Ramos (cell line): ENCODE results near the gene HCCS.
"Not testable (repeated sequence)": the region's sequence is repeated elsewhere in the genome, so short reads cannot be mapped to it uniquely, and the experiment has no call there.

Source experiments
- in situ Hi-C: fragments of 300-500 bp; cut with MboI; formaldehyde crosslinking; loops from one replicate; pipeline ENCODE4 v1.14.3; 2022; ENCODE audit warnings: low sequenced_read_pairs; ENCODE audit not compliant: unreplicated experiment

The HCCS gene

DNA sequence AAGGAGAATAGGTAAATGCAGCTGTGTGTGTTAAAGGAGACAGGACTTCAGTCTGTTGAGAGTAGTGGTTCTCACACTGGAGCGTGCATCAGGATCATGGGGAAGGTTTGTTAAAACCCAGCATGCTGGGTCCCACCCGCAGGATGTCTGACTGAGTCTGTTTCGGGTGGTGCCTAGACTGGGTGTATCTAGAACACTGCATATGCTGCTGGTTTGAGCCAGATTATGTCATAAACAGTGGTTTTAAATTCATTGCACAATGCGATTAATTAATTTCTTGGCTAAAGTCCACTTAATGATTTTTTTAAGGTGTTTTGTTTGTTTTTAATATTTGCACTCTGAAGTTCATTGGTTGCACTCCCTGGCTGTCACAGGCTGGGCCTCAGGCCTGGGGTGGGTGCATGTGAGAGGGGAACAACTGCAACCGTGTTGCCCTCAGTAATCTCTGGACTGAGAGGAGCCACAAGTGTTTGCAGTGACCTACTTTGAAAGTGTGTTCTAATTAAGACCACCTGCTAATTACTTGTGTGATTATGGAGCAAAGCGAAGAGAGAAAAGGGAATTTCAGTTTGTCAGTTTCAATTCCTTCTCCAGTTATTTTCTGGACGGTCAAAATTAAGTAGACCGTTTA is 8.3 kb downstream of the HCCS start:
- in situ Hi-C loops: no loop called here

DNA sequence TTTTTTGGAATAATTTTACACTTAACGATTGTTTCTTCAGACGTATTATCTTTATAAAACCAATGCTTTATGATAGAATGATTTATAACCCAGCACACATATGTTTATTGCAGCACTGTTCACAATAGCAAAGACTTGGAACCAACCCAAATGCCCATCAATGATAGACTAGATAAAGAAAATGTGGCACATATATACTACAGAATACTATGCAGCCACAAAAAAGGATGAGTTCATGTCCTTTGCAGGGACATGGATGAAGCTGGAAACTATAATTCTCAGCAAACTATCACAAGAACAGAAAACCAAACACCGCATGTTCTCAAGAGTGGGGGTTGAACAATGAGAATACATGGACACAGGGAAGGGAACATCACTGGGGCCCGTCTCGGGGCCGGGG is 12.0 kb downstream of the HCCS start:
- in situ Hi-C loops: not testable (repeated sequence)

DNA sequence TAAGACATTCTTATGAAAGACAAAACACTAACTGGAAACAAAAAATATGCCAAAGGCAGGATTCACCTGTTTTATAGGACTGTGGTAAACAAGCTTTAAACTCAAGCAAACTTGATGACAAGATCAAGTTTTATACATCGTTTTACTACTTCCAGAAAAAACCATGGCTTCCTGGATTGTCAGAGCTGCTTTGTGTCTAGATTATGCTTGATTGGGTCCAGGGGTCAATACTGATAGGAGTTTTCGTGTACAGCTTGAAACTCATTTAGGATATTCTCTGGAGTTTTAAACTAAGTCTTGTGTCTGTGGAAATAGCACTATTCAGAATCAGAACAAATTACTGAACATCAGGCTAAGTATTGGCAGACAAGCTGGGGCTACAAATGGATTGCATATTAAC is 13.0 kb downstream of the HCCS start:
- in situ Hi-C loops: no loop called here

DNA sequence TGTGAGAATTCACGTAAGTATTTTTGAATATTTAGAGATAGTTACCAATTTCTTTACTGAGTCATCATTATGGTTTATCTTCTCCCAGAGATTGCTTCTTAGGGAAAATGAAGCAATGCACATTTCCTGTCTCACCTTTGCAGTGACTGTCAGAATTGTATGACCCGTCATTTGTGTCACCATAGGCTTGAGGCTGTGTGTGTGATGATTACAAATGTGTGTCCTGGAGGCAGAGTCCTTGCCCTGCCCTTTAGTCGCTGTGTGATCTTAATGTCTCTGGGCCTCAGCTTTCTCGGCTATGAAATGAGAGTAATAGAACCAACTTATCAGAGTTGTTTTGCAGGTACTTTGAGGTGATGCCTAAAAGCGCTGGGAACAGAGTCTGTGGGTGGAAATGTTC is 13.9 kb downstream of the HCCS start:
- in situ Hi-C loops: loop anchor here (25.0 kb wide), 3 partner anchors 412 to 1138 kb away; no protein-coding TSS in a partner anchor

DNA sequence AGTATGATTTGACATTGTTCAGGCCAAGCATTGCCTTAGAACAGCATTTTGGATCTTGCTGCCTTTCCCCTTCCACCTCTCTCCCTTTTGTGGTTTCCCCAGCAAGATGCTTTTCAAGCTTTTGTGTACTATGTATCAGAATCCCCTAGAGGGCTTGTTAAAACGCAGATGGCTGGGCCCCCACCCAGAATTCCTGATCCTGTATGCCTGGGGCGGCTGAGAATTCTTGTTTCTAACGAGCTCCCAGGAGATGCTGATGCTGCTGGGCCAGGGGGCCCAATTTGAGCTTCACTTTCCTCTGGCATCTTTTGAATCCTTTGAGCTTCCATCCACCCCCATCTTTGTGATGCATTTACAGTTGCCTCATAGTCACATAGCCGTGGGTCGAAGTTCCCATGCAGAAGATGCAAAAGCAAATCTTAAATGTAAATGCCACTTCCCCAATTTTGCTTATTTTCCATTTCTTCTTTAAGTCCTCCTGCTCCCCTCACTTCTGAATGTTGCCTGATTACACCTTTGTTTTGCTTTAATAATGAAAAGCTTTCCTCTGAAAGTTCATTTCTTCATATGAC is 18.5 kb downstream of the HCCS start:
- in situ Hi-C loops: loop anchor here (25.0 kb wide), 3 partner anchors 408 to 1142 kb away; no protein-coding TSS in a partner anchor

DNA sequence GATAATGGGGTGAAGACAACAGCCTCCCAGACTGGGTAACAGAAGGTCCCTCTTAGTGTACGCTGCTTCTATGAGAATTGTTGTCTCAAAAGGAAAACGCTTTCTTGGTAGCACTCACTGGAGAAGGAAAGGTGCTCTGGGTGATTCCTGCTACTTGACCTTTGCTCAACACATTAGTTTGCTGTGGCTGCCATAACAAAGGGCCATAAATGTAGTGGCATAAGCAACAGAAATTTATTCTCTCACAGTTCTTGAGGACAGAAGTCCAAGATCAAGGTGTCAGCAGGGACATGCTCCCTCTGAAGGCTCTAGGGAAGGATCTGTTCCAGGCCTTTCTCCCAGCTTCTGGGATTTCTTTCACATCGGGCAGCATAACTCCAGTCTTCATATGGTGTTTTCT is 19.0 kb downstream of the HCCS start:
- in situ Hi-C loops: loop anchor here (25.0 kb wide), 3 partner anchors 407 to 1143 kb away; no protein-coding TSS in a partner anchor

DNA sequence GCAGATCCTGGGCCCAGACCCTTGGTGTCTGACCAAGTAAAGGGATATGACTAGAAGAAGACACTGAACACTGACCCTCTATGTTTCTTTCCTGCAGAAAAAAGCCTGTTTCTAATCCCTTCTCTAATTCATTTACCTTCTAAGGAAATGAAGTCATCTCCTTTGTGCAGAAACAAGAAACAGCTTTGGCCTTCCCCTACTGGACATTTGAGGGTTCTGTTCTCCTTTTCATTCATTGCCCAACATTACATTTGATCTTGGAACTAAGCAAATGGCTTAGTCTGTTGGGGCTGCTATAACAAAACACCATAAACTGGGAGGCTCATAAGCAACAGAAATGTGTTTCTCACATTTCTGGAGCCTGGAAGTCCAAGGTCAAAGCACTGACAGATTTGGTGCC is 20.0 kb downstream of the HCCS start:
- in situ Hi-C loops: loop anchor here (25.0 kb wide), 3 partner anchors 406 to 1144 kb away; no protein-coding TSS in a partner anchor

DNA sequence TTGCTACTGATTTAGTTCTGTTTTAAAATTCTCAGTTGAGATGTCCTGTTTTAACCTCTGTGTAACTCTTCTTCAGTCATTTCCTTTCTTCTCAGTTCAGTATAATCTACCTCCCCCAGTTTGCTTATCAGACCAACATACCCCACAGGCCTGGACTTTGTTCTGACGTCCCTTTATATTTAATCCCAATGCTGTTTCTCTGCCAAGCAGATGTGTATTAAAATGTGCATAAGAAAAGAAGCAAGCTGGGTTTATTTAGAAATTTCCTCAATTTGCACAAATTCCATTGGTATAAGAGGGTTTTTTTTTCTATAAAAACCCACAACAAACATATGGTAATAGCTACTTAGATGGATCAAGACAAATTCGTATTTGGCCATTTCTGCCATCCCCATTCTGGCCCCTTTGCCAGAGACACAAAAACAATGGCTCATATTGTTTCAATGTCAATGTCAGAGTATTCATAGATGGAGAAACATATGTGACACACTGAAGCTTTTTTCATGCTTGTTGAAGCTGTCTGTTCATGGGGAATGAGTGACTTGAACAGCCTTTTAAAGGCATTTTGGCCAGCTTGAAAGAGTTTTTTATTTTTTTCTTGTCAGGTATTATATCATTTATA is 24.5 kb downstream of the HCCS start:
- in situ Hi-C loops: loop anchor here (25.0 kb wide), 3 partner anchors 402 to 1148 kb away; no protein-coding TSS in a partner anchor

DNA sequence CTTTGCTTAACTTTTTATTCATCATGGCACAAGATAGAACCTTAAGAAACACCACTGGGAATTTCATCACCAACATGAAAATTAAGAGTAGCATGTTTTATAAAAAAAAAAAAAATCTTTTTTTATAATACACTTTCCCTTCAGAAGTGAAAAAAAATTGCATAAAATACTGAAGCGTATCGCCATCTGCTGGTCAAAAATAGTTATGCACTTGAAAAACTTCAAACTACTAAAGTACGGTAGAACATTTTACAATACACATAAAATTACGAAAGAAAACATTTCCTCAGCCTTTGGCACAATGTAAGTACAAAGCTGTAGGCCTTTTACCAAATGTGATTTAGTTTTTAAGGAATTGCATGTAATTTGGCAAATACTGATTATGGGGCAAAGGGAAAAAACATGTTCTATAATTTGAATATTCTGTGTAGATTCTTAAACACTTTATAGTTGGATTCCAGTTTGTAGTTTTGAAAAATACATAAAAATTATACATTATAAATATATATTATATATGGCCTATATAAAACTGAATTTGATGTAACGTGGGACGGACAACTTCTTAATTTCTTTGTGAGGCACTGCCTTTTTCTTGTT is 26.5 kb downstream of the HCCS start:
- in situ Hi-C loops: loop anchor here (25.0 kb wide), 3 partner anchors 400 to 1150 kb away; no protein-coding TSS in a partner anchor

DNA sequence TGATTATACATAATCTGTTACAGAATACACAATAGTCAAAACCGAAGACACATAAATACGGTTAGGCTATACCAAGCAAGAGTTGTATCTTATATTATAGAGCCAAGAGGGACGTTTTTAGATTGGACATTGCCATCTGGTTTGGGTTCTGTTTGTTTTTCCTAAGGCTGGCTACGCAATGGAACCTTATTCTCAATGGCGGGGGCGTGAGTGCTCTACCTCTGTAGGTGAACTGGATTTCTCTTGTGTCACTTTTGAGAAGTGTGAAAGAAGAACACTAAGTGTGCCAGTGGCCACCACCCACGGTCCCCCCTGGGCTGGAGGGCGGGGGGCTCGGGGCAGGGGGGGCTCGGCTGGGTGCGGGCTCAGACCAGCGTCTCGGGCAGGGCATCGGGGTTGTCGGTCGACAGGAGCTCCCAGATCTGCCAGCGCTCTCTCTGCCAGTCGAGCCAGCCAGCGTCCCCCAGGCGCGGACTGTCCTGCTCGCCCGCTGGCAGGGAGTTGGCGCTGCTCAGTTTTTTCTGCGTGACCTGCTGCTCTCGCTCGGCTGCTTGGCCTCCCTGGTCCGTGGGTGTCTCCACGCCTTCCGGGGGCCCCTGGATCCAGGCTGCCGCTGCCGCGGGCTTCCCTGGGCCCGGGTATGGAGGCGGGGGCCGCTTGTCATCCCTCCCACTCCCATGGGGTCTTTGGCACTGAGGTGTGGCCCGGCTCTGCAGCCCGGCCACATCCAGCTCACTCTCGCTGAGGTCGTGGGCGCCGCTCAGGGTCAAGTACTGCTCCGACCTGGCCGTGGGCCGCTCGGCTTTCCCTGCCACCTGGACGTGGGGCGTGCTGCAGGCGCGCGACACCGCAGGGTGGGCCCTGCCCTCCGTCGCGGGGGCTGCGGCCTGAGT is 27.6 kb downstream of the HCCS start:
- in situ Hi-C loops: loop anchor here (25.0 kb wide), 3 partner anchors 399 to 1151 kb away; no protein-coding TSS in a partner anchor

DNA sequence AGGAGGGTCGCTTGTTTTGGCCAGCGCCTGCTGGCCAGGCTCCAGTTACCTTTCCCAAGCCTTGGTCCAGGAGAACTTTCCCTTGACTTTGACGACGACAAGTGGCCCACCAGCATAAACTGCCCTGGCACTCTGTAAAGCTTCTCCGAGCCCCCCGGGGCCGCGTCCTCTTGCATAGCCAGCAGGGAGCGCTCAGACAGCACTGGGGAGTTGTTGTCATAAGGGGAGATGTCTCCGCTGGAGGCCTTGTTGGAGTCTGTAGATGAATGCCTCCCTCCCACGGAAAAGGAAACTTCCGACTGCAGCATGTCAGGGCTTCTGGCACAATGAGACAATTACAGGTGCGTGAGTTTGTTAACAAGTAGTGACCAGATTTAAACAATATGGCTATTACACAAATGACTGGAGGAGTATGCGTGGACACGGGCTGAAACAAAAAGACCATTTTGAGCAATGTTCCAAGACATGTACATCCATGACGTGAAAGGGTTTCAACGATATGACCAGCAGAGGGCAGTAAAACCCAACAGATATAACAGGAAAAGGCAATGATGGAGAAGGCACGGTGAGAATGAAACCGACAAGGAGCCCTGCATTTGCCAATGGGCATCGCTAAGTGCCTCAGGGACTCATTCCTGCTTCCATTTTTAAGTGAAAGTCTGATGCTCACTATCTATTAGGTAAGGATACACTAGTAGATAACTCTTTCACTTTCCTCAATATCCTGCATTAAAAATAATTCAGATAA is 33.0 kb downstream of the HCCS start:
- in situ Hi-C loops: loop anchor here (10.0 to 25.0 kb wide), 4 partner anchors 393 to 1157 kb away; no protein-coding TSS in a partner anchor

DNA sequence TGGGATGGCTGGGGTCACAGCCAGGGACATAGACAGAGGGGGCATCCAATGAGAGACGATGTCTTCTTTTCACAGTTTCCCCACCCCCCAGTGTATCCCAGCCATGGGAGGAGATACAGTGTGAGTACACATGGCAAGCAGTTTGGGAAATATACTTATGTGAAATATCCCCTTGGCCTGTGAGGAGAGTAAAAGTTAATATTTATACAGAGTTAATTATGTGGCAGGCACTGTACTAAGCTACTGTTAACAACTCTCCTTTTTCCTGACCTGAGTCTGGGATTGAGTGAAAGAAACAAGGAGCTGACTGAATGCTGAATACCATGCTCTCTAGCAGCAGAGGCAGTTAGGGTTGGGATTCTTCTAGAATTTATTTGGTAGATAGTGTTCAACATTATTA is 35.3 kb downstream of the HCCS start:
- in situ Hi-C loops: loop anchor here (10.0 to 25.0 kb wide), 4 partner anchors 391 to 1159 kb away; no protein-coding TSS in a partner anchor

DNA sequence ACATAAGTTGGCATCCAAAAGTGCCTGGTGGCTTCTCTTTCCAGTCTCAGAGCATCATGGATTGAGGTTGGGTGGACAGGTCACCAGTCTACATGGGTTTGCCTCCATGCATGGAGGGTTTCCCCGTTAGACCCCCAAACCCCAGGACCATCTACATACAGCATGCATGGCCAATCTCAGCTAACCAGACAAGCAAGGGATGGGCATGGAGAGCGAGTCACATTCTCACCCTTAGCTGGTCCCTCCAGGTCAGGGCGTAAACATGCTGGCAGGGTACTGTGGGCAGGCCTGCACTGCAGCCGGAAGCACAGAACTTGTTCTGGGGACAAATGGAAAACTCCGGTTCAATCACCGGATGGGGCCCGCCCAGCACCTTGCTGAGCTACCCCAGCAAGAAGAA is 37.3 kb downstream of the HCCS start:
- in situ Hi-C loops: loop anchor here (10.0 to 25.0 kb wide), 4 partner anchors 389 to 1161 kb away; no protein-coding TSS in a partner anchor

DNA sequence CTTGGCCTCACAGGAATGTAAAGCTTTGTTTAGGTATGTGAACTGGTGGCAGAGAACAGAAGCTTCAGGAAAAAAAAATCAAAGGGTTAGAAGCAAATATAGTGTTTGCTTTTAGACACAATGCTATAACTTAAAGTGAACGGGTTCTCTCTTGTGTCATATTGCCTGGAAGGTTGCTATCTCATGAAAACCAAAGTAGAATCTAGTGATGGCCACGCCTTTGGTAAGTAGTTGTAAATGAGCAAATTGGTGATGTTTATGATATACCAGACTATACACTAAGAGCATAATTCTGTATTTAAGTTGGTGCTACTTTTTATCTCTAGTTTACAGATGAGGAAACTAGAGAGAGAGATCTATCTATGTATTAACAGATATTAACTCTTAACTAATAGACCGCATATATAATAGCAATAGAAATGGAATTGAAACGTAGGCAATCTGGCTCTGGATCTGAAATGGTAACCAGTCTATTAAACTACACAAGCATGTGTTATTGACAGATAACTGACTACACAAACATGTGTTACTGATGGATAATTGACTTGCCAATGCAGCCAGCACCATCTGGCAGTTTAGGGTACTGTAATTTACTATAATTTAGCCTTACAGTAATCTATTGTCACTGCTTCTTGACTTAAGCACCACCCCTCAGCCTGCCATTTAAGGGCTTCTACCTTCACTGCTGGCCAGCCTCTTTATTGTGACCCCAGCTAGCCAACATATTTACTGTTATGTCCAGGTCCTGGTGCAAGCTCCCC is 40.8 kb downstream of the HCCS start:
- in situ Hi-C loops: no loop called here

DNA sequence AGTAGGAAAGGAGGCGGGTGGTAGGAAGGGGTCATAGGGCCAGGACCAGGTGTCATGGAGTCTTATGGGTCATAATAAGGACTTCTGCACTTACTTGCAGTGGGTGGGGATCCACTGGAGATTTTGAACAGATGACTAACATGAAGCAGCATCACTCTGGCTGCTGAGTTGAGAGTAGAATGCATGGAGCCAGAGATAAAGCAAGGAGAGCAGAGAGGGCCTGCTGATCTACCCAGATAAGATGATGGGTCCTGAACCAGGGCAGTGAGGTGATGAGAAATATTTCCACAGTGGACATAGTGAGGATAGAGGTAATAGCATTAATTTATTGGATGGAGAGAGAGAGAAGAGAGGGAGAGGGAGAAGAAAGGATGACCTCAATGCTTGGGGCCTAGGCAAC is 48.0 kb downstream of the HCCS start:
- in situ Hi-C loops: no loop called here

DNA sequence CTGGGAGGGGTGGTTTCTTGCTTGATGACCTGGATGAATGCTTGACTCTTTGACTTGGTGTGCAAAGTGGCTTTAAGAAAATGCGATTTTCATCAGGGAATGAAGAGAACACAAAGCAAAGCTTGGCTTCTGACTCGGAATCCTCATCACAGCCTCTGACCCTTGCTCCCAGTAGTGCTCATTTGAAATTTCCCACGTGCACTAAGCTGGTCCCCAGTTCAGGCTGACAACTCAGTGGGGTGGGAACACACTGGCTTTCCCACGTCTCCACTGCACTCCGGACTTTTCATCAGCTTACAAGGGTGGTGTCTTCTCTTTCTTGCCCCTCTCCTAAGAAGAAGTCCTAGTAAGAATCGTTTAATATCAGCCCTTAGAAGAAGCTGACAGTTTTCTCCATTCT is 53.3 kb downstream of the HCCS start:
- in situ Hi-C loops: no loop called here

DNA sequence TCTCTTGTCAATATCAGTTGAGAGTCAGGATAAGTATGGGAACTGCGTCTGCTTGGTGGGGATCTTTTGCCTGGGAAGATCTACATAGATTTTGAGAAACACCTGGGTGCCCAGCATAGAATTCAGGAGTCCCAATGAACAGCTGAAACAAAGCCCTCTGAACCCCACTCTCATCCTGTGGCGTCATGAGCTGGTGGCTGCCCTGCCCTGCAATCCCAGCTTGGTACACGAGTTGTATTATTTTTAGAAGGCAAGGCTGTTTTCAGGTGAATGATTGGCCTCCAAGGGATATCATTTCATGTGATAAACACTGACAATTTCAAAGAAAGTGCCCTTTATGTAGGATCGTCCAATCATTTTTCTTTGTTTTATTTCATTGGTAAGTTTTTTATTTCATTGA is 60.8 kb downstream of the HCCS start:
- in situ Hi-C loops: no loop called here

DNA sequence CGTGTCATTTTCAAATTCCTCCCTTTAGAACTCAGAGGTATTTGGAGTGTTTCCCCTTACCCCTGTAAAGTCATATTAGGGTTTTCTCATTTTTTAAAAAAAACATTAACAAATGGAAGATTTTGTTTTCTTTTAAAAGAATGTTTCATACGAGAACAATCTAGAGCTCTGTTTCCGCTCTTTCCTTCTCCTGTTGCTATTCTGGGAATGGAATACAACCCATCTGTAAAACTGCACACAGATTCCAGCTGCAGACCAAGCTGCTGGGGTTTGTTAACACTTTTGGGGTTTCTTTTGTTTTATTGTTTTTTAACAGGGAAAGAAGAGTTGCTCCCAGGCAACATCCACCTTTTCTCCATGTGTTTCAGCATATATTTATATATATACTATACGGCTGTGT is 61.3 kb downstream of the HCCS start:
- in situ Hi-C loops: no loop called here
